ENCODE measurements around the gene MLKL.
"Not testable (repeated sequence)": the region's sequence is repeated elsewhere in the genome, so short reads cannot be mapped to it uniquely, and the experiment has no call there.

The MLKL gene

DNA sequence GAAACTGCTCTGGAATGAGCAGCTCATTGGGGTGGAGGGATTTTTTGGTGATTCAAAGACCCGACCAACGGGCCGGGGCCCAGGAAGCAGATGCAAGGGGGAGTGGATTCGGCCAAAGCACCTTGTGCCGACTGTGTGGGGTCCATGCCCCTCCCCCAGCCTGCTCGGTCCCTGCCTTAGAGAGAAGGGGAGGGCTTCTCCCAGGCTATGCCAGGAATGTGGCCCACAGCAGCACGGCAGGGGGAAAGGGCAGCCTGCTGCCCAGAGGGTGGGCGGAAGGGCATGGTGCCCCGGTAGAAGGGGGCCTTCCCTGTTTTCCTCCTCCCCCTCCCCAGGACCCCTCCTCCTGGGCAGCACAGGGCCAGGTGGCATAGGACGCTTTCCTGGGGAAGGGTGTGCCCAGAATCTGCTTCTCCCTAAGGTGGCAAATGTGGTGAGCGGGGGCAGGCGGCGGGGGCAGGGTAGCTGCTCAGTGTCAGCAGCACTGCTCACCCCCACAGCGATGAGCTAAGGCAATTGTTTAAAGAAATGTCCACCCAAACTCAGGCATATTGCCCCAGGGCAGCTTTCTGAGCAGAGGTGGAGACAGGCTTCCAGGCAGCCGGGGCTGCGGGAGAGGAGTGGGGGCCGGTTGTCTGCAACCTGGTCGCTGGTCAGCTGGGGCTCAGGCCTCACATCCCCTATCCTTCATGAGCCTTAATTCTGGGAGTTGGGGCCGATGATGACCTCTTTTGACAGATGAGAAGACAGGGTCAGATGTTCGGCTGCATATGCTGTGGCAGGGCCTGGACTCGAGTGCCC is 33.9 kb upstream of the MLKL start:
- Histone ChIP-seq H3K4me3 (no peak overlapping the region), H3K27ac (no peak overlapping the region)

DNA sequence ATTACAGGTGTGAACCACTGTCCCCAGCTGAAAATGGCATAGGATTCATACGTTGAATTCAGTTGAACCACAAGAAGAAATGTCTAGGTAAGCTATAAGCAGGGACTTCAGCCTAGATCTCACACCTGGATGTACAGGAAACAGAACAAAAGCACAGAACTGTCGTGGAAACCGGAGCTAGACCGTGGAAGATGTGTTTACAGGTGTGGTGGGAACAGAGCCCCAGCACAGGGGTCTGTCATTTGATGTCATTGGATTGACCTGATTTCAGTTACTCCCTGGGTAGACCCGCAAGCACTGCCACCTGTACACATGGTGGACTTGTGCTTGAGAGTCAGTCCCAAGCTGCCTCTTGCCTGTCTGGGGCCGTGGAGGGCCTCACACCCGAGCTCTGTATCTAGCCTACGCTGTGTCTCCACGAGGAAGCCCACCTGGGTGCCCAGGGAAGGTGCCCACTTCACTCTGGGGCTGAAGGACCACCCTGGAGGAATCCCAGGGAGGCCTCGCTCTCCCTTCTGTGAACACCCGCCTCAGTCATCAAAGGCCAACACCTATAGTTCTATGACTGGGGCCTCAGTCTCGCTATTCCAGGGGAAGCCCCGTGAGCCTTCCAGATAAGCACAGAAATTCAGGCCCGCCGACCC is 32.2 kb upstream of the MLKL start:
- Histone ChIP-seq H3K27ac (no peak overlapping the region), H3K4me3 (no peak overlapping the region)

DNA sequence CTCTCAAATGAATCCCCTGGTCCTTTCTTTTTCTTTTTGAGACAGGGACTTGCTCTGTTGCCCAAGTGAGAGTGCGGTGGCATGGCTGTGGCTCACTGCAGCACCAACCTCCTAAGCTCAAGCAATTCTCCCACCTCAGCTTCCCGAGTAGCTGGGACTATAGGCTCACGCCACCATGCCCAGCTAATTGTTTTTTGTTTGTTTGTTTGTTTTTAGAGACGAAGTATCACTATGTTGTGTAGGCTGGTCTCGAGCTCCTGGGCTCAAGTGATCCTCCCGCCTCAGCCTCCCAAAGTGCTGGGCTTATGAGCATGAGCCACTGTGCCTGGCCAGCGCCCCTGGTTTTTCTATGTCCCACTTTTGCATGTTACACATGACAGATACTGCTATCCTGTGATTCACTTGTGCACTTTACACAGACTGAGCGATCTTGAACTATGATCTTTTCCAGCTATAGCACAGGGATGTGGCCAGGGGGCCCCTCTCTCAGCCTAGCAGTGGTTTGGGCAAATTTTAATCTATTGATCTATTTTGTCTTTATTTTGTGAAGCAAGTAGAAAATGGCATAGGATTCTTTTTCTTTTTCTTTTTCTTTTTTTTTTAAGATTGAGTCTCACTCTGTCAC is 31.3 kb upstream of the MLKL start:
- no peak overlapping the region for H3K4me3 ChIP-seq
- no peak overlapping the region for H3K27ac ChIP-seq

DNA sequence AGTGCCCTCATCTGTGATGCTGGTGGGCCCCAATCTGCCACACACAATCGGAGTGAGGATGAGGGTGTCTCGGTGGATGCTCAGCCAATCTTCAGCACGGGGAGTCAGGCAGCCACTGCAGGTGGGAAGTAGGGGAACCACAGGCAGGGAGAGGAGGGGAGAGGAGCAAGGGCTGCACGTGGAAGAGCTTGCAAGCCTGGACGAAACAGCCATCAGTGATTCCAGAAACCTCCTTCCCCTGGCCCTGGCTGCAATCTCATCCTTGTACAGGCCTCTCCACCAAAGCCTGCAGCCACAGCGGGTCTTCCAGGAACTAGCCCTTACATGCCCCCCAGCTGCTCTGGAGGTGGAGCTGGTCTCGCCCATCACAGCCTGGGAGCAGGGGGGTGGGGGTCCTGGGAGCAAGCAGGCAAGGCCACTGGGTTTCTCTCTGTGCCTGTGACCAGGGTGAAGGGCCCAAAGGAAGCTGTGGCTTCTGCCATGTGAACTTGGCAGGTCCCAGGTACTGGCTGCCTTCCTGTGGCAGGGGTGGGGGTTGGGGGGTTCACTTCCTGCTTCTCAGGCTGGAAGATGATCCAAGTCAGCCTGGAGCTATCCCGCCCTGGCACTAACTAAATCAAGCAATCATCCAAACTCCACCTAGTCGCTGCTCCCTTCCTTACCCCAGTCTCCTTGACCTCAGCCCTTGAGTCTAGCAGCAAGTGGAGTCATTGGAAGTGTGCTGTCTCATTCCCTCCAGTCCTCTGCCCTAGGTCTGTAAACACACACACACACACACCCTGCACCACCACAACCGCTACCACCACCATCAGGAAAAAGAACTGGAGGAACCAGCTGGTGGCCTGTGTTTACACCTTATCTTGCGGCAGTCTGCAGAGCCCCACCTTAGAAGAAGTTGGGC is 29.4 kb upstream of the MLKL start:
- H3K4me3 ChIP-seq = no peak overlapping the region
- H3K27ac ChIP-seq = peak overlapping the region in 10 of 21 experiments; percentile 8 to 59 (median 28)

DNA sequence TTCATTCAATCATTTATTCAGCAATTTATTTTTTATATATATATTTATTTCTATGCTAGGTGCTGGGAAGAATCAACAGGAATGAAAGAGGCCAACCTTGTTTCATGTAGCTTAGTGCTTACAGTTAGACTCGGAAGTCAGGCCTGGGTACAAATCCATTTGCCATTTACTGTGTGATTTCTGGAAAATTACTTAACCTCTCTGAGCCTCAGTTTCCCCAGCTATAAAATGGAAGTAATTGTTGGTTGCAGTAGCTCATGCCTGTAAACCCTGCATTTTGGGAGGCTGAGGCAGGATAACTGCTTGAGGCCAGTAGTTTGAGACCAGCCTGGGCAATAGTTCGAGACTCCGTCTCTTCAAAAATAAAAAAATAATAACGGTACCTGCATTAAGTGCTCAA is 27.2 kb upstream of the MLKL start:
- Histone ChIP-seq H3K4me3 (no peak overlapping the region), H3K27ac (no peak overlapping the region)

DNA sequence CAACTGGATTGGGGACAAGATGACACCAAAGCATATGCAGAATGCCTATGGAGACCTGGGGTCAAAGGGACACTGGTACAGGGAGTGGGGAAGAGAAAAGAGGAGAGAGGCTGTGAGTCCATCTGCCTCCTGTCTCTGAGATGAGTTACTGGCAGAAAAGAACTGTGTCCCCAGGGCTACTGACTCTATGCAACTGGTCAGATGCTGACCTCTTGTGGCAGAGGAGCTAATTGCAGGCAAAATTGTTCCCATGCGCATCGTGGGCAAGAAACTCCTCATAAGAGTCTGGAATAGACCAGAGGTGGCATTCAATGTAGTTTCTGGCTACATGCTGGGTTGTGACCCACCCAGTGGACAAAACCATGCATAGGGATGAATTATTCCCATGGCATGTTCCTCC is 26.1 kb upstream of the MLKL start:
- Histone ChIP-seq H3K4me3 (no peak overlapping the region), H3K27ac (no peak overlapping the region)

DNA sequence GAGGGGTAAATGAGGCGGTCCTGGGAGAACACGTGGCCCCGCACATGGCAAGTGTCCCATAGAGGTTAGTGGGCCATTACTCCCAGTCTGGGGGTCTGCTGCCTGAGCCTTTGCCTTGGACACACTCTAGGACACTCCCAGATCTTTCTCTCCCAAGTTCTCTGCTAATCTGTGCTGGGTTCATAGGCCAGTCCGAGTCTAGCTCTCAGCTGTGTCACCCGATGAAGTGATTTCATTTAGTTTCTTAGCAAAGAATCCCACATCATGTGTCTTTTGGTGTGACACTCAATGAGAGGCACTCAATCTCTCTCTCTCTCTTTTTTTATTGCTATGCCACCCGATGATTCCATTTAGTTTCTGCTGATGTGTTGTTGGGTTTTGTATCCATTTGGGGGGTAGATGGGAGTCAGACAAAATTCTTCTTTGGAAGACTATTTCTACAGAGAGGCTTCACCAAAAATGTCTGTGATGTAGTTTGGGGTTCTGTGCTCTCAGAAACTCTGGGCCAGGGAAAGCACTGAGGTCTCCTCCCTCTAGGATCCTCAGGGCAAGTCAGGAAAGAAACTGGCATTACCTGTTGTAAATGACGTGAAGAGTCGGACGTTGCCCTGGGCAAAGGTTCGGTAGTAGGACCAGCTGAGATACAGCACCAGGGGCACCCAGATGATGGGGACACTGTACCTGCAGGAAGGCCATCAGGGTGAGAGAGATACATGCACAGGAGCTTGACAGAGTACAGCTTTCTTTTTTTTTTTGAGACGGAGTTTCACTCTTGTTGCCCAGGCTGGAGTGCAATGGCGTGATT is 25.2 kb upstream of the MLKL start:
- peak overlapping the region in 1 of 21 experiments; percentile 11 for H3K27ac ChIP-seq

DNA sequence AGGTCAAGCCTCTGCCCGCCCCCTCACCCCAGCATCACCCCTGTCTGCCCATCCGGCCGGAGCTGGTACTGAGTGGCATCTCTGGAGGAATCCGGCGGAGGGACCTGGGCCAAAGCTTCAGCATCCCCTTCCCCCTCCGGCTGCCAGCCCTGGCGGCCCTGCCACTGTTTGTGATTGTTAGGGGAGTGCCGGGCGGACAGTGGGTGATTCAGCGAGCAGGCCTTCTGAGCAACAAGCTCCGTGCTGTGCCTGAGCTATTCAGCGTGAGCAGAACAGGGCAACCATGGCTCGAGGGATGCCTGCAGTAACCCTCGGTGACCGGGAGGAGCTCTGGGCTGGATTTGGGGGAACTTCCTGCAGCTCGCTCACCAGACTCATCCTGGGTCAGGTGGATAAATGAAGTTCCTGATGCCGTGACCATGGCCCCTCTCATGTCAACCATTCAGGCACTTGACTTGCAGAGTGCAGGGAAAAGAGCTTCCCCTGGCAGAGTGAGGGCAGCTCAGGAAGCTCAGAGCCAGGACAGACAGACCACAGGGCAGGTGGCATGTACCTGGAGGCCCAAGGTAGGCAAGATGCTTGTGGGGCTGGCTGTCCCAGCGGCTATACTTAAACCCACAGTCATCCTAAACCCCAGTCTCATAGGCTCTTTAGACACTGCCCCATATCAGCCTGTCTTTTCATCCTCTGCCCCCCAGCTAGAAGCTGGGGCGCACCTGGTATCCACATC is 24.3 kb upstream of the MLKL start:
- Histone ChIP-seq H3K4me3 (no peak overlapping the region), H3K27ac (peak overlapping the region in 1 of 21 experiments; percentile 11)

More for the DNA sequence above, 25.2 kb upstream of the MLKL start:
- no peak overlapping the region for H3K4me3 ChIP-seq

DNA sequence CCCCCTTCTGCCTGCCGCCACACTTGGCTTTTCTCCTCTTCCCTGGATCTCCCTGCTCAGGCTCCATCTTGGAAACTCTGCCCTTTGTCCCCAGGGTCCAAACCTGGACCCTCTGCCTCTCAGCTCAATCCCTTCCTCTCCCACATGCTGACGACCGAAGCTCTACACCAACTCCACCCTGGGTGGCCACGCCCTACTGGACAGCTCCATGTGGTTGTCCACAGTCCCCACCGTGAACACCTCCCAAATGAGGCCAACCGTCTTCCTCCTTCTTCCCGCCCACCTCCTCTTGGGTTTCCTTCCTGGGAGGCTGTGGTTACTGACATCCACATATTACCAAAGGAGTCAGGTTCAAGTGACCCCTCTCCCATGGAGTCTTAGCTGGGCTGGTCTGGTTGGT is 22.6 kb upstream of the MLKL start:
- no peak overlapping the region for H3K27ac ChIP-seq
- no peak overlapping the region for H3K4me3 ChIP-seq

DNA sequence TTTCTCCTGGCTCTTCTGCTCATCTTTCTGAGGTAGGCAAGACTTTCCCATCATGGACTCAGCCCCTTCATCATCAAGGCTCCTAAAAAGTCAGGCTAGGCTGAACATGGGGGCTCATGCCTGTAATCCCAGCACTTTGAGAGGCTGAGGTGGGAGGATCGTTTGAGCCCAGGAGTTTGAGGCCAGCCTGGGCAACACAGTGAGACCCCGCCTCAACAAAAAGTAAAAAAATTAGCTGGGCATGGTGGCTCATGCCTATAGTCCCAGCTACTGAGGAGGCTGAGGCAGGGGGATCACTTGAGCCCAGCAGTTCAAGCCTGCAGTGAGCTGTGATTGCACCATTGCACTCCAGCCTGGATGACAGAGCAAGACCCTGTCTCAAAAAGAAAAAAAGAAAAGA is 21.5 kb upstream of the MLKL start:
- H3K4me3 ChIP-seq, H3K27ac ChIP-seq: not testable (repeated sequence)

DNA sequence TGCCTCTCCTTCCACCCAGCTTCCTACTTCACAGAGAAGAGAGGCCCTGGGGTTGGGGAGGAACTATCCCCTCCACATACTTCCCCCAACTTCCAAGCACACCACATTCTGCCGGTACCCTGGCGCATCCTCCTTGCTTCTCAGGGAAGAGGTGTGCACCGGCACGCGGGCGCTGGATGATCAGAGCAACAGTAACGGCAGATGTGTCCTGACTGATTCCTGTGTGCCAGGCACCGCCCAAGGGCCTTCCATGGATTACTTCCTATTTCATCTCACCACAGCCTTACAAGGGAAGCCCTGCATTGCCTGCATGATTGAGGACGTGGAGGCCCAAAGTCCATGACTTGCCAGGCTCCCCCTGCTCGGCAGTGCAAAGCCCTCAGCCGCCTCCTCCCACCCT is 21.1 kb upstream of the MLKL start:
- Histone ChIP-seq H3K4me3 (no peak overlapping the region), H3K27ac (no peak overlapping the region)

DNA sequence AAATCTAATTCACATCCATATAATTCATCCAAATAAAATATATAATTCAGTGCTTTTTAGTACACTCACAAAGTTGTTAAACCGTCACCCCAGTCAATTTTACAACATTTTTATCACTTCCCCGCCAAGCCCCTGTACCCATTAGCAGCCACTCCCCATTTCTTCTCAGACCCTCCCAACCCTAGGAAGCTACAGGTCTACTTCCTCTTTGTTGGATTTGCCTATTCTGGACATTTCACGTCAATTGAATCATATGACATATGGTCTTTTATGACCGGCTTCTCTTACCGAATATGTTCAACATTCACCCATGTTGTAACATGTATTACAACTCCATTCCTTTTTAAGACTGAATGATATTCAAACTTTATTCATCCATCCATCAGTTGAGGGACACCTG is 19.9 kb upstream of the MLKL start:
- Histone ChIP-seq H3K27ac (no peak overlapping the region), H3K4me3 (no peak overlapping the region)

DNA sequence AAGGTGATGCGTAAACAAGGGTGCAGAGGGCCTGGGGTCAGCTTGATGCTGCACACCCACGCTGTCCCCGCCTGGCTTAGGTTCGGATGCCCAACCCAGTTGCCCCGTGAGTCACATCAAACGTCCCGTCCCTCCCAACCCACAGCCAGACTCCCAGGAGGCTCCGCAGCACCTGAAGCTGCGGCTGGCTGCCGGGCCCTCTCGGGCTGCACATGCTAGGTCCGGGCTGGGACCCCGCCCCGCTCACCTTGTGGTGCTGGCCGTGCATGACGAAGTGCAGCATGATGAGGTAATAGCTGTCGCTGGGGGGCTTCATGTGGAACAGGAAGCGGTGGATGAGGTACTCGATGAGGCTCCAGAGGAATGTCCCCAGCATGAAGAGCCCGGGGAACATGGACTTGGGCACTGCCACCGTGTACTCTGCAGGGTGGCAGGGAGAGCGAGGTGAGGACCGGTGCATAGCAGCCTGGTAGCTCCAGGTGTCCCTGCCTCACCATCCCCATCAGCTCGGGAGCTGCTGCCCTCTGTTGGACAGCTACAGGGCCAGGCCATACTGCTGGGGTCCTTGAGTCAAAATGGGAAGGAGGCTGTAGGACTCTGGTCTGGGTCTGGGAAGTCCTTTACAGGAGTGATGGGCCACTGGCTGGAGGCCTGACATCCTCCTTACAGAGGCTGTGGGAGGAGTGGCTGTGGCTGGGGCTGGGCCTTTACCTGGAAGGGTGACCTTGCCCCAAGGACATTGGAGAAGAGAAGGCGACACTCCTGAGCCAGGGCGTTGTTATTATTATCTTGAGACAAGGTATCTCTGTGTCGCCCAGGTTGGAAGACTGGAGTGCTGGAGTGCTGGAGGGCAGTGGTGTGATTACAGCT is 18.3 kb upstream of the MLKL start:
- no peak overlapping the region for H3K4me3 ChIP-seq
- H3K27ac ChIP-seq = no peak overlapping the region

DNA sequence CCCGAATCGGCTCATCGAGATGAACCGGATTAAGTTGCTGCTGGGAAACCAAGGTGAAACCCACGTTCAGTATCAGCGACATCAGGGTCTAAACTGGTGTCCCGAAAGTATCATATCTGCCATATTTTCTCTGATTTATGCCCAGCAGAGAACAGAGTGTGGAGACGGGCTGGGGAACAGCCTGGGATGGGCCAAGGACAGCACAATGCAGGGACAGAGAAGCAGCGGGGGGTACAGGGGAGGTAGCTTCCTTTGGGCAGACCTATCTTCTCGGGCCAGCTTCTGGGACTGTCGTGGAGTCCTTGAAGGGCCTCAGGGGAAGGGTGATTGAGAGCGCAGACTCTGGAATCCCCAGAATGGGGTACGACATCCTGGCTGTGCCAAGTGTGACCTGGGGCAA is 17.5 kb upstream of the MLKL start:
- H3K4me3 ChIP-seq = no peak overlapping the region
- H3K27ac ChIP-seq = no peak overlapping the region

DNA sequence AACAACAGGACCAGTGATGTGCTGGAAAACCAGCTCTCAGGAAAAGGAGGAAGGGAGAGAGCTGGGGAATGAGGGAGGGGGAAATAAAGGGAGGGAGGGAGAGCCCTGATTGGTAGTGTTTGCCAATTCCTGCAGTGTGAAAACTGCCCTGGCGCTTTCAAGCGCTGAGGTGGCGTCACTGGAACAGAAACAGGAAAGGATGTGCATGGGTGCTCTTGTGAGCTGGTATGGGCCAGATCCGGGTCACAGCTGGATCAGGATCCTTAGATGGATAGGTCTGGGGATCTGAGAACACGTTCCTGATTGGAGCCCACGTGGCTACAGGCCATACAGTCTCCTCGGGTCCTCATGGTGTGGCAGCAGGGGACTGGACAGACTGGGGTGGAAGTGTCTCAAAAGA is 16.7 kb upstream of the MLKL start:
- no peak overlapping the region for H3K4me3 ChIP-seq
- no peak overlapping the region for H3K27ac ChIP-seq

DNA sequence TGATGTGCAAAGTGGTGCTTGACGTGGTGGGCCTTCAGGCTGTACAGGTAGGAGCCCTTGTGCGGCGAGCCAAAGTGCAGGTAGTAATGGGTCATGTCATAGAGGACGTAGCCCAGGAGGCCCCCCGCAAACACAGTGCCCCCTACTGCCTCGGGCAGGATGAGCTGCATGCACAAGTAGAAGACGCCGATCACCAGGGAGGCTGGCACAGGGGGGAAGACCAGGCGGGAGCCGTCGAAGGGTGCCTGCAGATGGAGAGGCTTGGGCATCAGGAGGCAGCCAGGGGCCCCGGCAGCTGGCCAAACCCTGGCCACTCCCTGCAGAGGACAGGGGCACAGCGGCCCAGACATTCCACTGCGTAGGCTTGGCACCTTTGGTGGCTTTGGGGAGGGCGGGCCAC is 15.7 kb upstream of the MLKL start:
- Histone ChIP-seq H3K27ac (no peak overlapping the region), H3K4me3 (no peak overlapping the region)

DNA sequence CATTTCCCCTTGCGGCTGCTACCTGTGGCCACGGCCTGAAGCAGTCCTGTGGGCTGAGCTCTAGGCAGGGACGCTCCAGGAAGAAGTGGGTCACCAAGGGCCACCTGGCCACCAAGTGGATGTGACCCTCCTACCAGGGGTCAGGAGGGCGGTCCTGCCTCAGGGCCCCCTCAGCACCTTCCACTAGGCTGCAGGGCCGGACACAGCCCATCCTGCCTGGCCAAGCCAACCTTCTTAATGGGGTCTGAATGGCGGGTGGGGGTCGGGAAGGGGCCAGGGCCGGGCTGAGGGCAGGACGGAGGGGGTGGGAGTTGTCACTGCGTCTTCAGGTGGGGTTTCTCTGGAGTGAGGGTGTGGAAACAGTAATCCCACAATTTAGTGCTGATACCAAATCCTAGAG is 13.2 kb upstream of the MLKL start:
- Histone ChIP-seq H3K27ac (no peak overlapping the region), H3K4me3 (no peak overlapping the region)

DNA sequence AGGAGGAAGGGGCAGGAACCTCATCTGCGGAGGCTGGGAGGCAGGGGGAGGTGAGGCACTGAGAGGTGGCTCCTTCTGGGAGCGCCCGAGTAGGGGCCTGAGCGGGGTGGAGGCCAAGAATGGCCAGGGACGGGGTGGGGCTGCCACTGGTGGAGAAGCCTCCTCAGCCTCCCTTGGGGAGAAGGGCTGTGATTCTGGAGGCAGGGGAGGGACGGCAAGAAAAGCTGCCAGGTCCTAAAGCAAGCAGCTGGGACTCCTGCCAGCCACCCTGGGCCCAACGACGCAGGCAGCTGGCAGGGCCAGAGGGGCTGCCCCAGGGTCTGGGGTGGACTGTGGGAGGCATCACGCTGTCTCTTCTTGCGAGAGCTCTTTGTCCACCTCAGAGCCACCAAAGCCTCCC is 12.7 kb upstream of the MLKL start:
- no peak overlapping the region for H3K4me3 ChIP-seq

More for the DNA sequence above, 12.7 kb upstream of the MLKL start:
- H3K27ac ChIP-seq = no peak overlapping the region

All from skin epidermis (tissue), 12 donors.